SH-SY5Y (cell line): ENCODE data around the gene TGOLN2.

ENCODE experiments used
- GATA2 ChIP-seq: IDR thresholded peaks from 2 replicates; pipeline ENCODE4 v1.6.1; 2011; ENCODE audit warnings: mild to moderate bottlenecking, low read depth, low read length
- GATA3 ChIP-seq: IDR thresholded peaks from 2 replicates; pipeline ENCODE4 v1.6.1; 2011; ENCODE audit warnings: low read depth, mild to moderate bottlenecking, low read length, moderate library complexity

DNA sequence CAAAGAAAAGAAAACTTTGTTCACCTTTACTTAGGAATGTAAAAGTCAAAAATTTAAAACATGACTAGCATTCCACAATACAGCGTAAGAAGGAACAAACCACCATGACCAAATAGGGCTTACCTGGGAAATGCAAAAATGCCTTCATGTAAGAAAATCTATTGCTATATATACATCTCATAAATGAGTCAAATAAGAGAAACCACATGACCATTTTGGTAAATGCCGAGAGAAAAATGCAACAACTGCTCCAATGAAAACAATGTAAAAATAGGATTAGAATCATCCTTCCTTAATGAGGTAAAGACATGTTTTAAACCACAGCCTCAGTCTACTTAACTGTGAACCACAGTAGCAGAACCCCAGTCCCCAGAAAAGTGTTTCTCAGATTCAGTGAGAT lies 49.4 kb downstream of the TGOLN2 start:
- TF ChIP-seq GATA3 (no peak), GATA2 (no peak)
